HepG2 (cell line): ENCODE results near the gene GADD45B. TPM values are rescaled to one million over a fixed set of nuclear protein-coding genes. Genes with fewer than 3 reads are reported as not detected.
A peak's percentile ranks its signal among the peaks of the same experiment; 100 is the strongest.

Experiments
- BORCS8-MEF2B ChIP-seq: sonication (generic); formaldehyde crosslinking; IDR thresholded peaks from 2 replicates; pipeline ENCODE4 v1.8.0; 2022; ENCODE audit warnings: mild to moderate bottlenecking, missing genetic modification reagents
- GPN1 ChIP-seq: sonication (generic); formaldehyde crosslinking; IDR thresholded peaks from 2 replicates; pipeline ENCODE4 v1.5.1; 2020; ENCODE audit warnings: missing genetic modification reagents, borderline replicate concordance
- HBP1 ChIP-seq: IDR thresholded peaks from 2 replicates; pipeline ENCODE4 v1.6.1; 2016; ENCODE audit warnings: low read depth, control low read depth
- HOMEZ ChIP-seq: IDR thresholded peaks from 2 replicates; pipeline ENCODE4 v1.6.1; 2016; ENCODE audit warnings: low read depth
- MED8 ChIP-seq: sonication (generic); formaldehyde crosslinking; IDR thresholded peaks from 2 replicates; pipeline ENCODE4 v1.8.1; 2023; ENCODE audit warnings: mild to moderate bottlenecking, missing genetic modification reagents; ENCODE audit not compliant: insufficient replicate concordance
- NFE2L2 ChIP-seq: fragments of 150-350 bp; IDR thresholded peaks from 2 replicates; pipeline ENCODE4 v1.6.1; 2014; ENCODE audit warnings: low read length
- NONO ChIP-seq, 2 experiments: fragments of 450-650 bp in 1 of 2; sonication (generic) in 1 of 2; formaldehyde crosslinking in 1 of 2; IDR thresholded peaks in 1 of 2; conservative IDR thresholded peaks in 1 of 2; 2 replicates each; pipeline versions ENCODE4 v1.6.1 to v1.8.0; 2017 to 2022; ENCODE audit warnings: mild to moderate bottlenecking in 1 of 2, missing genetic modification reagents in 1 of 2, moderate library complexity in 1 of 2
- NRL ChIP-seq: sonication (generic); formaldehyde crosslinking; IDR thresholded peaks from 2 replicates; pipeline ENCODE4 v1.5.0; 2020; ENCODE audit warnings: missing genetic modification reagents, mild to moderate bottlenecking, moderate library complexity, borderline replicate concordance
- RARG ChIP-seq: sonication (generic); formaldehyde crosslinking; IDR thresholded peaks from 2 replicates; pipeline ENCODE4 v1.4.0; 2020; ENCODE audit warnings: low read depth, mild to moderate bottlenecking, missing genetic modification reagents
- SNRNP70 ChIP-seq: fragments of 200-400 bp; formaldehyde crosslinking; IDR thresholded peaks from 2 replicates; pipeline ENCODE4 v1.6.1; 2017; ENCODE audit warnings: mild to moderate bottlenecking, low read depth, low read length, moderate library complexity
- ZBTB14 ChIP-seq: sonication (generic); formaldehyde crosslinking; IDR thresholded peaks from 2 replicates; pipeline ENCODE4 v1.4.0; 2020; ENCODE audit warnings: missing genetic modification reagents
- ZFY ChIP-seq: sonication (generic); formaldehyde crosslinking; IDR thresholded peaks from 2 replicates; pipeline ENCODE4 v1.4.0; 2020; ENCODE audit warnings: missing genetic modification reagents
- ZMYM4 ChIP-seq: sonication (generic); formaldehyde crosslinking; IDR thresholded peaks from 2 replicates; pipeline ENCODE4 v1.8.1; 2023; ENCODE audit warnings: mild to moderate bottlenecking, missing genetic modification reagents
- ZNF275 ChIP-seq: sonication (generic); formaldehyde crosslinking; IDR thresholded peaks from 2 replicates; pipeline ENCODE4 v1.8.0; 2022; ENCODE audit warnings: missing genetic modification reagents, mild to moderate bottlenecking, inconsistent platforms, borderline replicate concordance
- ZNF335 ChIP-seq: sonication (generic); formaldehyde crosslinking; IDR thresholded peaks from 2 replicates; pipeline ENCODE4 v1.4.0; 2020; ENCODE audit warnings: missing genetic modification reagents
- ZNF33B ChIP-seq: sonication (generic); formaldehyde crosslinking; IDR thresholded peaks from 2 replicates; pipeline ENCODE4 v1.5.1; 2020; ENCODE audit warnings: mild to moderate bottlenecking, missing genetic modification reagents
- ZNF549 ChIP-seq: sonication (generic); formaldehyde crosslinking; IDR thresholded peaks from 2 replicates; pipeline ENCODE4 v1.5.0; 2020; ENCODE audit warnings: missing genetic modification reagents
- ZNF740 ChIP-seq: sonication (generic); formaldehyde crosslinking; IDR thresholded peaks from 2 replicates; pipeline ENCODE4 v1.4.0; 2020; ENCODE audit warnings: missing genetic modification reagents
- polyA plus RNA-seq, 8 experiments: library from polyadenylated mRNA; depleted of rRNA in 3 of 8; stranded (reverse) in 7 of 8; unstranded in 1 of 8; fragments of >200 nt; fragmentation: Illumina TruSeq in 4 of 8; extraction: Trizol in 4 of 8; gene quantifications; 2 replicates each; pipeline versions ENCODE4 v1.2.1 to v1.2.3, GENCODE V29; 2011 to 2016; ENCODE audit warnings: low read depth in 4 of 8, missing spikeins in 1 of 8, mixed read lengths in 1 of 8; ENCODE audit not compliant: insufficient read depth in 1 of 8
- total RNA-seq, 5 experiments: library from RNA; depleted of rRNA; stranded (reverse); fragments of >200 nt; fragmentation: Illumina TruSeq; extraction: Trizol; gene quantifications; 2 replicates each; pipeline ENCODE4 v1.2.3, GENCODE V29; 2016; ENCODE audit warnings: low read depth in 1 of 5
- TF ChIP-seq, protein P1 (sequence below): IDR thresholded peaks from 2 replicates; pipeline ENCODE4 v1.6.1; 2016; ENCODE audit warnings: mild to moderate bottlenecking, missing biosample characterization, missing genetic modification reagents
- TF ChIP-seq, protein P2 (sequence below): sonication (generic); formaldehyde crosslinking; IDR thresholded peaks from 2 replicates; pipeline ENCODE4 v1.5.0; 2020; ENCODE audit warnings: mild to moderate bottlenecking, missing genetic modification reagents

Gene GADD45B
- total and polyA plus RNA-seq, 2 of the 13 experiments (the other 11 are each of a cell fraction or from before 2014, with no cell fraction given): 4.6 to 34.1 TPM

GRCh38 chr19:2474232-2475017, 1.5 kb upstream of the GADD45B start (continued):
- no peak for TF ChIP-seq ZNF275 (CRISPR knock-in tag)
- no peak; the same call in 1 of the 2 replicates for TF ChIP-seq NRL
- no peak for TF ChIP-seq RARG (CRISPR knock-in tag)
- TF ChIP-seq, protein P1, sequence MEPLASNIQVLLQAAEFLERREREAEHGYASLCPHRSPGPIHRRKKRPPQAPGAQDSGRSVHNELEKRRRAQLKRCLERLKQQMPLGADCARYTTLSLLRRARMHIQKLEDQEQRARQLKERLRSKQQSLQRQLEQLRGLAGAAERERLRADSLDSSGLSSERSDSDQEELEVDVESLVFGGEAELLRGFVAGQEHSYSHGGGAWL: peak; percentile 27; the same call in 1 of the 2 replicates
- TF ChIP-seq BORCS8-MEF2B (CRISPR knock-in tag): peak; percentile 33; the same call in 1 of the 2 replicates
- TF ChIP-seq NFE2L2: no peak
- no peak for TF ChIP-seq ZNF549
- TF ChIP-seq ZNF740 (CRISPR knock-in tag): no peak
- TF ChIP-seq ZMYM4 (CRISPR knock-in tag): peak; percentile 69
- no peak for TF ChIP-seq HBP1 (CRISPR knock-in tag)
- no peak for TF ChIP-seq SNRNP70
- TF ChIP-seq GPN1 (CRISPR knock-in tag): no peak
- TF ChIP-seq, protein P2, sequence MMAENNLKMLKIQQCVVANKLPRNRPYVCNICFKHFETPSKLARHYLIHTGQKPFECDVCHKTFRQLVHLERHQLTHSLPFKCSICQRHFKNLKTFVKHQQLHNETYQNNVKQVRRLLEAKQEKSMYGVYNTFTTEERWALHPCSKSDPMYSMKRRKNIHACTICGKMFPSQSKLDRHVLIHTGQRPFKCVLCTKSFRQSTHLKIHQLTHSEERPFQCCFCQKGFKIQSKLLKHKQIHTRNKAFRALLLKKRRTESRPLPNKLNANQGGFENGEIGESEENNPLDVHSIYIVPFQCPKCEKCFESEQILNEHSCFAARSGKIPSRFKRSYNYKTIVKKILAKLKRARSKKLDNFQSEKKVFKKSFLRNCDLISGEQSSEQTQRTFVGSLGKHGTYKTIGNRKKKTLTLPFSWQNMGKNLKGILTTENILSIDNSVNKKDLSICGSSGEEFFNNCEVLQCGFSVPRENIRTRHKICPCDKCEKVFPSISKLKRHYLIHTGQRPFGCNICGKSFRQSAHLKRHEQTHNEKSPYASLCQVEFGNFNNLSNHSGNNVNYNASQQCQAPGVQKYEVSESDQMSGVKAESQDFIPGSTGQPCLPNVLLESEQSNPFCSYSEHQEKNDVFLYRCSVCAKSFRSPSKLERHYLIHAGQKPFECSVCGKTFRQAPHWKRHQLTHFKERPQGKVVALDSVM (CRISPR knock-in tag): peak; percentile 78
- no peak for TF ChIP-seq MED8 (CRISPR knock-in tag)
- TF ChIP-seq ZFY (CRISPR knock-in tag): 0 out of 2 replicates have a peak, but pooled peaks have one; percentile 8
- no peak for TF ChIP-seq NONO (IDR thresholded peaks at IDR 0.05)
- peak; percentile 76; the same call in 1 of the 2 replicates for TF ChIP-seq NONO (CRISPR knock-in tag; conservative IDR thresholded peaks at IDR 0.05)
- TF ChIP-seq ZNF33B (CRISPR knock-in tag): peak; percentile 7; the same call in 1 of the 2 replicates
- no peak for TF ChIP-seq ZBTB14 (CRISPR knock-in tag)
- TF ChIP-seq ZNF335: no peak
- 0 out of 2 replicates have a peak, but pooled peaks have one; percentile 17 for TF ChIP-seq HOMEZ
